GM12873 (cell line): ENCODE measurements around the gene AP2B1.

Experiments used
- TF ChIP-seq, protein P1 (sequence below): IDR thresholded peaks from 2 replicates; pipeline ENCODE4 v1.5.1; 2012; ENCODE audit warnings: low read depth, mild to moderate bottlenecking, moderate library complexity, low read length, control low read depth; ENCODE audit not compliant: insufficient read depth; ENCODE audit errors: missing control alignments

AP2B1 gene

DNA sequence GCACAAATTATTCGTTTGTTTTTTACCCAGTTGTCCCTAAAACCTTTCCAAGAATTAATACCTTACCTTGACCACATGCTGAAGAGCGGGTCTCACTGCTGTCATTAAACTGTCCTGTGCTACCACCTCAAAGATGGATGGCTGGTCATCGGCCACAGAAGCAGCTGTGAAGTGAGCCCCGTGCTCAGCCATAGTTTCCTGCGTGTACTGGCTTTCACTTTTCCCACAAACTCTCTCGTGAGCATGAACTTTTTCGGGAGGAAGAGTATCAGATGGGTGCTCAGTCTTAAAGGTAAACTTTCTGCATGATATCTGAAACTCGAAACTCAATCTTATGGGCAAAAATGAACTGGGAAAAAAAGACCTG is 9.3 kb upstream of the AP2B1 start:
- TF ChIP-seq, protein P1, sequence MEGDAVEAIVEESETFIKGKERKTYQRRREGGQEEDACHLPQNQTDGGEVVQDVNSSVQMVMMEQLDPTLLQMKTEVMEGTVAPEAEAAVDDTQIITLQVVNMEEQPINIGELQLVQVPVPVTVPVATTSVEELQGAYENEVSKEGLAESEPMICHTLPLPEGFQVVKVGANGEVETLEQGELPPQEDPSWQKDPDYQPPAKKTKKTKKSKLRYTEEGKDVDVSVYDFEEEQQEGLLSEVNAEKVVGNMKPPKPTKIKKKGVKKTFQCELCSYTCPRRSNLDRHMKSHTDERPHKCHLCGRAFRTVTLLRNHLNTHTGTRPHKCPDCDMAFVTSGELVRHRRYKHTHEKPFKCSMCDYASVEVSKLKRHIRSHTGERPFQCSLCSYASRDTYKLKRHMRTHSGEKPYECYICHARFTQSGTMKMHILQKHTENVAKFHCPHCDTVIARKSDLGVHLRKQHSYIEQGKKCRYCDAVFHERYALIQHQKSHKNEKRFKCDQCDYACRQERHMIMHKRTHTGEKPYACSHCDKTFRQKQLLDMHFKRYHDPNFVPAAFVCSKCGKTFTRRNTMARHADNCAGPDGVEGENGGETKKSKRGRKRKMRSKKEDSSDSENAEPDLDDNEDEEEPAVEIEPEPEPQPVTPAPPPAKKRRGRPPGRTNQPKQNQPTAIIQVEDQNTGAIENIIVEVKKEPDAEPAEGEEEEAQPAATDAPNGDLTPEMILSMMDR = no peak

DNA sequence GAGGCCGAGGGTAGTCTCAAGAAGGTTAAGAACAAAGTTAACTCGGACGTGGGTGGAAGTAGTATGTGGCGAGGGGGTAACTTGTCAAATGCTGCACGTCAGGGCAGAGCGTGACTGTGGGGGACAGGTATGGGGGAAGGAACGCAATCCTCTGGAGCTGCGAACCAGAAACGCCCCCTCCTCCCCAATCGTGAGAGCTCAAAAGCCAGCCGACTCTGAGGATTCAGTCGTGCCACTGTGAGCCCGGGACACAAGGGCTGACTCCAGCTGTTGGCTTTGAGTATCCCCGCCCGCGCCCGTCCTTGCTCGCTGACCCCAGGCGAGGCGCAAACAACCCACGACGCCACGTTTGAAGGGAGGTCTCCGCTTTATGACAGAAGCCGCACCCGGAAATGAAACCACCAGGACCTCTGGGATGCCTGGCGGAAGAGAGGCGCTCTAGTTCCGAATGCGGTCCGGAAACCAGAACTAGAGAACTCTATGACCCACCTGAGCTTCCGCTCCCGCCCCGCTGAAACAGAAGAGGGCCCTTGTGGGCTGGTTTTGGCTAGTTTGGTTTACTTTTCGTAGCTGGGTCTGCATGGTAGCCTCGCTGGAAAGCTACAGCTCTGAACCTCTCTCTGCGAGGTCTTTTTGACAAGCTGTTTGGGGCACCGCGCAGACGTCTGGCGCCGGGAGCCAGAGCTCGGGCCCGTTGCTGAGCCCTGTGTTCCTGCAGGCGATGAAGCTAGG is 8.8 kb upstream of the AP2B1 start, which contains the start of gene PEX12:
Gene PEX12, minus strand, starts transcription at position 375 of the 732 bp plus-strand sequence. CDS start 550 bp downstream, outside the sequence.
- TF ChIP-seq, protein P1 = no peak

DNA sequence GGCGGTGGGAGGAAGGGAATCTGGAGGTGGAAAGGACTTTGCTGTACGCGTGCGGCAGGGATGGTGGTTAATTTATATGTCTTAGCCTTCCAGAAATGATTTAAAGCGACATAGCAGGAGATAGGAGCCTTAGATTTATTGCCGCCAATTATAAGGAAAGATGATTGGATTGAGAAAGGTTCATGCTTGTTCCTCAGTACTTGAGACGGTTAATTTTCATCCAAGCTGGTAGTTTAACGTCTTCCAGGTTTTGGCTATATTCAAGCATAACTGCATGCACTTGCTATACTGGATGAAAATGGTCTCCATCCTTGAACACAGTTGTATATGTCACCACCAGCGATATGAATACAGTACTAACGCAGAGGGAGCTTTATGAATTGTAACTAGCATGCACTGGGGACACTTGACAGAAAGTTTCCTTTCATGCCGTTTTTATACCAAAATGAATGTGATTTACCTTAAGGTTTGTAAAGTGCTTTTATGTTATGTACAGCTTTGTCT is 8.1 kb upstream of the AP2B1 start:
- TF ChIP-seq, protein P1 = no peak

DNA sequence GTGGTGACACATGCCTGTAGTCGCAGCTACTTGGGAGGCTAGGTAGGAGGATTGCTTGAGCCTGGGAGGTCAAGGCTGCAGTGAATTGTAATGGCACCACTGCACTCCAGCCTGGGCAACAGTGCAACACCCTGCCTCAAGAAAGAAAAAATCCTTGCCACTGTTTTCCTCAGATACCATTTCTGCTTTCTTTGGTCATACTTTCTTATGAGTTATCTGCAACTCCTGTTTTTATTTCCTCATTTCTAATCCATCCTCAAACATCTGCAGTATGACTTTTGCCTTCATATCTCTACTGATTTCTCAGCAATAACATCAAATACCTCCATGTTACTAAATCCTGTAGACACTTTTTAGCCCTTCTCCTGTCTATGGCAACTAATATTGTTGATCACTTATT is 3.1 kb upstream of the AP2B1 start:
- TF ChIP-seq, protein P1 = no peak

DNA sequence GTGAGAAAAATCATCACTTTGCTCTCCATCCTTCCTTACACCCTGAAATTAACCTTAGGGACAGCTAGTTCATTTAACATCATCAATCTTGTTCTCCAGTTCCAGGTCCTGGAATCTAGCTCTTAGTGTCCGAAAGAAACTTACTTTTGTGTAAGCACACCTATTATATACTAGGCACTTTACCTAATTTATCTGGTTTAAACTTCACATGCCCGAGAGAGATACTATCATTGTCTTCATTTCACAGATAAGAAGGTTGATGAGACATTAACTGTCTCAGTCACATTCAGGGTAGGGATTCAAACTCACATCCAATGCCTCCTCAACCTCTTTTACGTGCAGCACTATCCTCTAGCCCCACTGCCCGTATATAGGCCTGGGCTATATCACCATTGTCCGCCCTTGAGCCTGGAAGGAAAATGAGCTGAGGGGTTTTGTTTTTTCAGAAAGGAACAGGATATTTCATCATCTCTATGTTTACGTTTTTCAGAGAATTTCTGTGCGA is 501 bp upstream of the AP2B1 start:
- TF ChIP-seq, protein P1 = no peak

DNA sequence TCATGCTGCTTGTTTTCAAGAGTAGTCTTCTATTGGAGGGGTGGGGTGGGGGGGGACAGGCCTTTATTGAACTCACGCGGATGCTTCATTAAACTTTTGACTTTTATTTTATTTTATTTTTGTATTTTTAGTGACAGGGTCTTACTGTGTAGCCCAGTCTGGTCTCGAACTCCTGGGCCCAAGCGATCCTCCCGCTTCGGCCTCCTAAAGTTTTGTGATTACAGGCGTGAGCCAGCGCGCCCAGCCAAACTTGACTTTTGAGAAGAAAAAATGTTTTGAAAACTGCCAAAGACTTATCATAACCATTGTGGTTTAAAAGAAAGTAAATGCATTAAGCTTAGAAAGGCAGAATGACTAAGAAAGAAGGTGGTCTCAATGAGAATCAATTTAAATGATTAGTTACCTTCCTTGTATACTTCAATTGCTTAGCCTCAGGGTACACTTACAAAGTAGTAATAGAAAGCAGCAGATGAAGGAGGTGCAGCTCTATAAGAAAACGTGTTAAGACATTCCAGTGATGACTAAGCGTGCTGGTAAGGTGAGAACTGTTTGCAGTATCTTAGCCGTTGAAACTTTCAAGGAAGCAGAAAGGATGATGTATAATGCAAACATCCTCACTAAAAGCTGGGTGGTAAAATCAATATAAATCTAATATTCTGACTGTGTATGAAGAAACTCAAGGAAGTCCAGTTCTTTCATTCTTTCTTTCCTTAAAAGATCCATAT is 1.2 kb downstream of the AP2B1 start:
- TF ChIP-seq, protein P1 = no peak

DNA sequence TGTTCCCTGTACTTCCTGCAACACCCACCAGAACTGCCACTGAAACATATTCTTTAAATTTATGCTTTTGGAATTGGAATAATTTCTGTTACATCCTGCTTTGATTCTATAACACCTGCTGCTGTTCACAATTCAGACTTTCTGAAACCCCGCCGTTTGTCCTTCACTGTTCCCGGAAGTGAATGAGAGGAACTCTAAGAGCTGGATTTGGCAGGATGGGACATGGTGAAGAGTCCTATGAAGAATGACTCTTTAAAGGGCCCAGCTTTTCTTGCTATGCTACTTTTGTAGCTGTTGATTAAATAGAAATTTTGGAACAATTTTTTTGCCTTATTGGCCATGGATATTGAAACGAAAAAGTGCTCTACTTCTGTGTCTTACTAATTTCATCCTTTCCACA is 8.9 kb downstream of the AP2B1 start:
- TF ChIP-seq, protein P1 = no peak
